ENCODE measurements around the gene GLT8D2.

DNA sequence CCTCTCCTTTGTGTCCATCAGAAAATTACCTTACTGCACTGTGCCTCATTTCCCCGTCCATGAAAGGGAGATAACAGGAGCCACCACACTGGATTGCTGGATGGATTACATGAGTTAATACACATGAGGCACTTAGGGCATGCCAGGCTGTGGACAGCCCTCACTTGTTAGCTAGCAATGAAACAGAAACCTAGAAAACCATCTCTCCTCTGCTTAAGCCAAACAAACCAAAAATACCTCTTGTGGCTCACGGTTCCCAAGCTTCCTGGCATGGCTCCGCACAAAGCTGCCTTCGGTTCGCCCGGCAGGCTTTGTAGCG is 13.7 kb upstream of the GLT8D2 start:
- TF ChIP-seq, protein P1, sequence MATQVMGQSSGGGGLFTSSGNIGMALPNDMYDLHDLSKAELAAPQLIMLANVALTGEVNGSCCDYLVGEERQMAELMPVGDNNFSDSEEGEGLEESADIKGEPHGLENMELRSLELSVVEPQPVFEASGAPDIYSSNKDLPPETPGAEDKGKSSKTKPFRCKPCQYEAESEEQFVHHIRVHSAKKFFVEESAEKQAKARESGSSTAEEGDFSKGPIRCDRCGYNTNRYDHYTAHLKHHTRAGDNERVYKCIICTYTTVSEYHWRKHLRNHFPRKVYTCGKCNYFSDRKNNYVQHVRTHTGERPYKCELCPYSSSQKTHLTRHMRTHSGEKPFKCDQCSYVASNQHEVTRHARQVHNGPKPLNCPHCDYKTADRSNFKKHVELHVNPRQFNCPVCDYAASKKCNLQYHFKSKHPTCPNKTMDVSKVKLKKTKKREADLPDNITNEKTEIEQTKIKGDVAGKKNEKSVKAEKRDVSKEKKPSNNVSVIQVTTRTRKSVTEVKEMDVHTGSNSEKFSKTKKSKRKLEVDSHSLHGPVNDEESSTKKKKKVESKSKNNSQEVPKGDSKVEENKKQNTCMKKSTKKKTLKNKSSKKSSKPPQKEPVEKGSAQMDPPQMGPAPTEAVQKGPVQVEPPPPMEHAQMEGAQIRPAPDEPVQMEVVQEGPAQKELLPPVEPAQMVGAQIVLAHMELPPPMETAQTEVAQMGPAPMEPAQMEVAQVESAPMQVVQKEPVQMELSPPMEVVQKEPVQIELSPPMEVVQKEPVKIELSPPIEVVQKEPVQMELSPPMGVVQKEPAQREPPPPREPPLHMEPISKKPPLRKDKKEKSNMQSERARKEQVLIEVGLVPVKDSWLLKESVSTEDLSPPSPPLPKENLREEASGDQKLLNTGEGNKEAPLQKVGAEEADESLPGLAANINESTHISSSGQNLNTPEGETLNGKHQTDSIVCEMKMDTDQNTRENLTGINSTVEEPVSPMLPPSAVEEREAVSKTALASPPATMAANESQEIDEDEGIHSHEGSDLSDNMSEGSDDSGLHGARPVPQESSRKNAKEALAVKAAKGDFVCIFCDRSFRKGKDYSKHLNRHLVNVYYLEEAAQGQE (IDR thresholded peaks at IDR 0.05; ENCODE audit: insufficient replicate concordance, low read depth), result no peak
- TF ChIP-seq CTCF (IDR thresholded peaks at IDR 0.05; ENCODE audit: insufficient read depth, low read length) (no peak), POLR2AphosphoS5 (IDR thresholded peaks at IDR 0.05; ENCODE audit: low read depth) (no peak), GABPA (IDR thresholded peaks at IDR 0.05; ENCODE audit: low read depth) (no peak), SPI1 (IDR thresholded peaks at IDR 0.05; ENCODE audit: borderline replicate concordance, low read depth) (no peak)
